HG03060 (cell line): ENCODE results near the gene OR2T8.

Experiments used
- ATAC-seq: cut with Tn5 transposase; IDR thresholded peaks from one replicate; pipeline ENCODE4 v1.9.1; 2021; ENCODE audit warnings: low read depth, moderate number of reproducible peaks; ENCODE audit not compliant: unreplicated experiment

Gene OR2T8

DNA sequence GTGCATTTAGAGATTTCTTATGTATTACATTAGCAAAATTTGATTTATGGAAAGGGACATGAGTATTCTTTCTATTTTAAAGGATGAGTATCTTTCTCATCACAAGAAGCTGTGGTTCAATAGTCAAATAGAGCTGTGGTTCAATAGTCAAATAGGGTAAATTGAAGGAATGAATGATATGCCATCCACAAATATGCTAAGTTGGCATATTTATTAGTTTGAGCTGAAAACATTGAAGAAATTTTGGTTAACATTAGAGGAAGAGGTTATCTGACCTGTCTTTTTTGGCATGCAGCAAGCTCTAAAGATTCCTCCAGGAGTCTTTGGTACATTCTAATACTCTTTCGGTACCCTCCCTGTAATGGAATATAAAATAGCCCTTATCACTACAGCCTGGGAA lies 33.4 kb downstream of the OR2T8 start:
- ATAC-seq = no peak

DNA sequence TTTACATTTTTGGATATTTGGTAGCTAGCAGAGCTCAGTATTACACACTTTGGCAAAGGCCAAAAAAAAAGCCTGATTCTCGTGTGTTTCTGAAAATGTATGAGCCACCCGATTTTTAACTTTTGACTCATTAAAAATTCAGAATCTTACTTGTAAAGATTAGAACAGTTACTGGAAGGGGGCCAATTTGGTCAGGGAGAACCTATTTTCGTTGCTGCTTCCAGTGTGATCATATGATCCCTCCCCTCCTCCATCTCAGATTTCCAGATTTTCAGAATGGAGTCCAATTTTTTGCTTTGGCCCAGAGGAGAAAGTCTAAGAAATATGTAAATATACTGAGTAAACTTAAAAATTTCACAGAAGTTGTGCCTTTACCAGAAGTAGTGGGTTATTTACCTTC lies 41.7 kb downstream of the OR2T8 start:
- ATAC-seq = no peak

DNA sequence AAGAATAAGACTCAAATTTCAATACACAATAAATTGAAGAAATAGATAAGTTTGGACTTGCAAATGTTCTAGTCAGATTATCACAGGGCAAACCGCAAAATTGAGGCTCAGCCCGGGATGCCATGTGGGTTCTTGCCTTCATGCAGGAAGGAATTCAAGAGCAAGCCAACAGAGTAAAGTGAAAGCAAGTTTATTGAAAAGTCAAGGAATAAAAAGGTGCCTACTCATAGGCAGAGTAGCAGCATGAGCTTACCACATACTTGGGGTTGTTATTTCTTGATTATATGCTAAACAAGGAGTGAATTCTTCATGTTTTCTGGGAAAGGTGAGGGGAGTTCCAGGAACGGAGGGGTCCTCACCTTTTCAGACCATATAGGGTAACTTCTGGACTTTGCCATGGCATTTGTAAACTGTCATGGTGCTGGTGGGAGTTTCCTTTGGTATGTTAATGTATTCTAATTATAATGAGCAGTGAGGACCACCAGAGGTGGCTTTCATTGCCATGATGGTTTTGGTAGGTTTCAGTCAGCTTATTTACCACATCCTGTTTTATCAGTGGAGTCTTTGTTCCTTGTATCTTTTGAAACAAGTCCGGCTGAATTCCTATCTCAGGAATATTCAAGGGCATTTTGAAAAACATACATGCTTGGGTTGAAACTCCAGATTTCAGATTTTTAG lies 43.0 kb downstream of the OR2T8 start:
- ATAC-seq = no peak

DNA sequence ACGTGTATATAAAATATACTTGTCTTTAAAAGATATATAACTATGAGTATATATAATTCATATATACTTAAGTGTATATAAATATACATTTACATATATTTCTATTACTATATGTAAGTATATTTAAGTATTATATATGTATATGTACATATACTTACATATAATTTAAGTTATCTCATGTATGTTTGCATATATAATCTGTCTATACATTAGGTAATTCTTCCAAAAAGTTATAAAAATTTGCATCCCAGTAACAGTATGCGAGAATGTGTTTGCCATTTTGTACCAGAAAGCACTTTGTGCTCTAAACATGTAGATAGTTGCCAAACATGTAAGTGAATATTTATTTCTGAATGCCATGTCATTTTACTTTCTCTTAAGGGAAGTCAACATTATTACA lies 44.9 kb downstream of the OR2T8 start, which contains the start of gene OR2AK2:
Gene OR2AK2, plus strand, starts transcription at position 301 of the 400 bp plus-strand sequence. CDS start 144 bp downstream, outside the sequence.
- no peak for ATAC-seq

DNA sequence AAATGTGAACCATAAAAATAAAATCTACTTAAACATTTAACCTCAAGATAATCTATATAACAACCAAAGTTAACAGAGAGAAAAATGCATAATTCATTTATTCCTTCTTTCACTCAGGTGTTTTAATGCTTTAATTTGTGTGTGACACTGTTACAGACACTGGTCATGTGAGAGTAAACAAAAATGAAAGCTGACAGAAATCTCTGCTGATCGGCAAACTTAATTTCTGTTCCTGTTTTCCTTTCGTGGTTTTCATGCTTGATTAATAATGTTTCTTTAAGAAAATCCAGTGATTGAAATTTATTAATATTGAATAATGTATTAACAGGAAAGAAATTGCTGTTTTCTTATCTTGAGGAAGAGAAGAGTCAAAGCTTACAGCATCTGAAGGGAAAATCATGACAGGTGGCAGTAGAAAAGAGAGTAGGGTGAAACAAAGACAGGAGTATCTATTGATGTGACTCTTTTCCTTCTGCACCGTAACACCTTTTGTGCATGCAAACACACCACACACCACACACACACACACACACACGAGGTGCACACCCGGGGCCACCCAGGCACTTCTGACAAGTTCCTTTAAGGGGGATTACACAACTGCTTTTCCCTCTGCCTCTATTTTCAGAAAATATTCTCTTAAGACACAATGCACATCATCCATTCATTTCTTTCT lies 46.6 kb downstream of the OR2T8 start:
- ATAC-seq = peak; percentile 83
